Osteoblast (primary cell): Measurements from ENCODE around the gene CACNB2. TPM values are rescaled to one million over a fixed set of nuclear protein-coding genes. Genes with fewer than 3 reads are reported as not detected.

Experiments
- DNase-seq: peaks from one replicate; pipeline ENCODE4 v3.0.0; 2011; ENCODE audit warnings: low spot score, mixed read lengths; ENCODE audit not compliant: insufficient read length; ENCODE audit errors: missing footprints
- H2AFZ ChIP-seq: 2 replicates; pipeline ENCODE4 v1.6.0; 2011; ENCODE audit warnings: mild to moderate bottlenecking, low read length
- H3K27ac ChIP-seq: 2 replicates; pipeline ENCODE4 v1.5.1; 2011; ENCODE audit warnings: mild to moderate bottlenecking, low read depth, low read length, moderate library complexity
- H3K27me3 ChIP-seq: 2 replicates; pipeline ENCODE4 v1.6.0; 2012; ENCODE audit warnings: mild to moderate bottlenecking, control low read depth, inconsistent platforms, low read length, moderate library complexity; ENCODE audit not compliant: insufficient read depth
- H3K36me3 ChIP-seq: 2 replicates; pipeline ENCODE4 v1.5.1; 2011; ENCODE audit warnings: mild to moderate bottlenecking, low read length, control low read depth, moderate library complexity; ENCODE audit not compliant: insufficient read depth
- H3K4me1 ChIP-seq: 2 replicates; pipeline ENCODE4 v1.5.1; 2011; ENCODE audit warnings: mild to moderate bottlenecking, low read length, control low read depth, moderate library complexity; ENCODE audit not compliant: insufficient read depth
- H3K4me2 ChIP-seq: 2 replicates; pipeline ENCODE4 v1.6.0; 2011; ENCODE audit warnings: mild to moderate bottlenecking, low read length; ENCODE audit not compliant: insufficient read depth
- H3K4me3 ChIP-seq: fragments of 200-600 bp; sonication (generic); 3 replicates; pipeline ENCODE4 v1.5.1; 2012; ENCODE audit warnings: mild to moderate bottlenecking, low read length, inconsistent platforms; ENCODE audit not compliant: insufficient read depth
- H3K79me2 ChIP-seq: 2 replicates; pipeline ENCODE4 v1.6.0; 2012; ENCODE audit warnings: mild to moderate bottlenecking, low read length, control low read depth, inconsistent platforms; ENCODE audit not compliant: insufficient read depth
- H3K9me3 ChIP-seq: 2 replicates; pipeline ENCODE4 v1.5.1; 2011; ENCODE audit warnings: low read depth, low read length, control low read depth
- H4K20me1 ChIP-seq: 2 replicates; pipeline ENCODE4 v1.6.0; 2012; ENCODE audit warnings: mild to moderate bottlenecking, low read length, control low read depth; ENCODE audit not compliant: insufficient read depth
- total RNA-seq: library from RNA; depleted of rRNA; stranded (reverse); fragments of >200 nt; gene quantifications from 2 replicates; pipeline ENCODE4 v1.2.3, GENCODE V29; 2012
- TF ChIP-seq, protein P1 (sequence below): IDR thresholded peaks from 2 replicates; pipeline ENCODE4 v1.5.1; 2011; ENCODE audit warnings: mild to moderate bottlenecking, low read depth, low read length, moderate library complexity; ENCODE audit errors: extremely low read depth

The CACNB2 gene
- total RNA-seq, 1 donor = under 0.01 TPM

DNA sequence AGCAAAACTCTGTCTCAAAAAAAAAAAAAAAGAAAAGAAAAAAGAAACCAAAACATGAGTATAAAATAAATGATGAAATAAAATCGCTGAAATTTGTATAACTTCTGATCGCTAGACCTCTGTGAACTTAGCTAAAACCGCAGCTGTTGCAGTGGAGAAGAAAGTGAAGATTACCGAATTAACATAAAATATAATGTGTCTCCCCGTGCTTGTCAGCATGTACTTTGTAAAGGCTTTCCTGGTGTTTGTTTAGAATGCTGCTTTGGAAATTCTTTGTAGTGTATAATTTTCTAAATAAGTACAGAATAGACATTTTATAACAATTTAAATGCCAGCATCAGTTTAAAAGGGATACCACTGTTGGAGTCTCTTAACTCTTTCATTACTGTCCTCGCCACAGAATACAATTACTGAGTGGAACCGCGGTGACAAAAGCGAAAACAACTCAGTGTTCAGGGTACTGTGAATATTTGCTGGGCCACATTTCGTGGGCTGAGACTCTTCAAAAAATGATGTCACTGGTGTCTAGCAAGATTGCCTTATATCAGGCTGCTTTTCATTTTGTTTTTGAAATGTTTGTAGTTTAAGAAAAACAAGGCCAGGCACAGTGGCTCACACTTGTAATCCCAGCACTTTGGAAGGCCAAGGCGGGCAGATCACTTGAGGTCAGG, 343.4 kb downstream of the CACNB2 start:
- Histone ChIP-seq H3K4me2 (peak overlapping the region; percentile 77), H3K36me3 (no peaks in the 10 kb centered on the region), H3K9me3 (no peaks in the 10 kb centered on the region), H3K4me3 (peak overlapping the region; percentile 52), H3K27me3 (no peaks in the 10 kb centered on the region), H3K4me1 (no peaks in the 10 kb centered on the region), H2AFZ (peak overlapping the region; percentile 80), H3K79me2 (no peaks in the 10 kb centered on the region), H4K20me1 (no peaks in the 10 kb centered on the region), H3K27ac (no peak overlapping the region)
- TF ChIP-seq, protein P1, sequence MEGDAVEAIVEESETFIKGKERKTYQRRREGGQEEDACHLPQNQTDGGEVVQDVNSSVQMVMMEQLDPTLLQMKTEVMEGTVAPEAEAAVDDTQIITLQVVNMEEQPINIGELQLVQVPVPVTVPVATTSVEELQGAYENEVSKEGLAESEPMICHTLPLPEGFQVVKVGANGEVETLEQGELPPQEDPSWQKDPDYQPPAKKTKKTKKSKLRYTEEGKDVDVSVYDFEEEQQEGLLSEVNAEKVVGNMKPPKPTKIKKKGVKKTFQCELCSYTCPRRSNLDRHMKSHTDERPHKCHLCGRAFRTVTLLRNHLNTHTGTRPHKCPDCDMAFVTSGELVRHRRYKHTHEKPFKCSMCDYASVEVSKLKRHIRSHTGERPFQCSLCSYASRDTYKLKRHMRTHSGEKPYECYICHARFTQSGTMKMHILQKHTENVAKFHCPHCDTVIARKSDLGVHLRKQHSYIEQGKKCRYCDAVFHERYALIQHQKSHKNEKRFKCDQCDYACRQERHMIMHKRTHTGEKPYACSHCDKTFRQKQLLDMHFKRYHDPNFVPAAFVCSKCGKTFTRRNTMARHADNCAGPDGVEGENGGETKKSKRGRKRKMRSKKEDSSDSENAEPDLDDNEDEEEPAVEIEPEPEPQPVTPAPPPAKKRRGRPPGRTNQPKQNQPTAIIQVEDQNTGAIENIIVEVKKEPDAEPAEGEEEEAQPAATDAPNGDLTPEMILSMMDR = no peak
- no peak for DNase-seq

DNA sequence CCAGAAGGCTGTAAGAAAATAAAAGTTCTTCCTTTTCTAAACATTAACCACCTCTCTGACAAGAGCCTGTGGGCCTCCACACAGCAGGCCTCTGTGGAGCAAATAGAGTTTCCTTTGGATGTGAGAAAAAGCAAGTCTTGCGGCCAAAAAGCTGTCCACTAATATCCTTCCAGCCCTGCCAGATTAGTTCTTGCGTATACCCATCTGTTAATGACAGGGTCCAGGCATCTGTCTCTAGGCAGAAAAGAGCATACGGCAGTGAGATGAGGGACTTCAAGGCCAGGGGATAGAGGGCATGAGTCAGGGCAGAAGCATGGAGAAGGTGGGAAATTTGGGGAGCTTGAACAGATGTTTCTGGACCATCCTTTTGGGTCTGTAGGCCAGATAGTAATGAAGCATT, 346.2 kb downstream of the CACNB2 start:
- no peak for DNase-seq
- TF ChIP-seq, protein P1 = no peak
- Histone ChIP-seq H3K4me2 (no peak overlapping the region), H4K20me1 (no peaks in the 10 kb centered on the region), H2AFZ (no peak overlapping the region), H3K9me3 (no peaks in the 10 kb centered on the region), H3K27me3 (no peaks in the 10 kb centered on the region), H3K4me3 (no peak overlapping the region), H3K36me3 (no peaks in the 10 kb centered on the region), H3K27ac (no peak overlapping the region), H3K4me1 (no peaks in the 10 kb centered on the region), H3K79me2 (no peaks in the 10 kb centered on the region)

DNA sequence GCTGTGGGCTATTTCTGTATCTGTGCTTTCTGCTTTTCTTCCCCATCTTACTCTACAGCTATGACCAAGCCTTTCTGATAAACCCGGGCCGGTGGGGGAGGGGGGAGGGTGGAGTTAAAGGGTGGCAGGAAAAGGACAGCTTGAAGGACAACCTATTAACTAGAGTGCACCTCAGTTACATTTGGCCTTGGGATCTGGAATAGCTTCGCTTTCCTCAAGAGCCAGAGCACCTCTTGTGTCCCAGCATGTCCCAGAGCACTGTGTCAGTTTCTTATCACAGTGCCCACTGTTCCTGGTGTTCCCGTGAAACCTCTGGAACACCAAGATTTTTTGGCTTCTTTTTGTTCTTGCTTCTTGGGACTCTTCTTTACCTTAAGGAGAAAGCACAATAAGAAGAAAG, 350.5 kb downstream of the CACNB2 start:
- H3K27ac ChIP-seq = no peak overlapping the region
- H3K4me3 ChIP-seq = no peak overlapping the region
- H3K9me3 ChIP-seq = no peaks in the 10 kb centered on the region
- no peaks in the 10 kb centered on the region for H3K36me3 ChIP-seq
- no peaks in the 10 kb centered on the region for H3K4me1 ChIP-seq
- no peaks in the 10 kb centered on the region for H3K79me2 ChIP-seq
- no peak overlapping the region for H3K4me2 ChIP-seq
- no peaks in the 10 kb centered on the region for H3K27me3 ChIP-seq
- TF ChIP-seq, protein P1 = no peak
- H2AFZ ChIP-seq = no peak overlapping the region
- no peaks in the 10 kb centered on the region for H4K20me1 ChIP-seq
- no peak for DNase-seq

DNA sequence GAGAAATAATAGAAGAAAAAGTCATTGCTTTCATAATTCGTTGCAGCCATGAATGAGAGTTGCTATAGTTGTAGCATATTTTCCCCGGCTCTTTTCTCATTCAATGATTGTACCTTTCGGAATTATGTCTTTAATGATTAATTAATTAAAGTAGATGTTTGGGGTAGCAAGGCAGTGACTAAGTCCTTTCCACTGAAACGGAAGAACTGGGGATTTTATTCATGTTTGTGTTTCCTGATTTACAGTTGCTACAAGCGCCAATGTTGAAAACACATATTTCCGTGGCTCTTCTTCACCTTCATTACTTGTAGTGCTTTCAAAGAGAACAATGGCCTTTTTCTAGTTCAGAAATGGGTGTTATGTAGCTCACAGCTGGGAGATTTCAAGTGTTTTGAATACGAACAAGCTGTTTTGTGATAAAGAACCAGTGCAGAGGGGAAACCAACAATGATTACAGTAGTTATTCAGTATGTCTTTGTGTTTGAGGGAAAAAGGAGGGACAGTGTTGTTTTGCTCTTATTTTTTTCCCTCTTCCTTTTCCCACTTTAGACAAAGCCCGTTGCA, 357.7 kb downstream of the CACNB2 start:
- Histone ChIP-seq H3K4me3 (no peak overlapping the region), H3K79me2 (no peaks in the 10 kb centered on the region), H3K27ac (no peak overlapping the region), H3K9me3 (no peaks in the 10 kb centered on the region), H3K36me3 (no peaks in the 10 kb centered on the region), H3K27me3 (no peaks in the 10 kb centered on the region), H3K4me1 (peaks cover 4% of the 10 kb centered on the region), H3K4me2 (no peak overlapping the region), H2AFZ (no peak overlapping the region), H4K20me1 (no peaks in the 10 kb centered on the region)
- TF ChIP-seq, protein P1 = no peak
- no peak for DNase-seq
